ENCODE data around the gene ARHGAP10.

Gene ARHGAP10

GRCh38 chr4:147733716-147734344, 1.9 kb downstream of the ARHGAP10 start:
- DNase-seq (ENCODE audit: low spot score): peak; percentile 21

DNA sequence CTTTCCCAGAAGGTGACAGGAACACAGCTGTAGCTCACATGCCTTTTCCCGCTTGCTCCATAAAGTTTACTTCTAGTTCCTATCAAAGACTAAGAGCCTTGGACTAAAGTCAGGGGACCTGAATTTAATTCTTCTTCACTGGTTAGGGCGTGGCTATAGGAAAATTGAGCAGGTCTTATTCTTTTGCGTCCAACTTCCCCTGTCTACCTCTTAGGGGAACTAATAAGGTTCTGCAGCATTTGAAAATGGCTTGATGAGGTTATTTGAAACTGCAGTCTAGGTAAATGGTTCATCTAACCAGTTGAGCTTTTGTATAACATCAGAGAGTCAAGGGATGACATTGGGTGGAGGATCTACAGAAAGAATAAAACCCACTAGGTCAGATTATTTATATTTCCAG, 2.6 kb downstream of the ARHGAP10 start:
- DNase-seq (ENCODE audit: low spot score): no peak

DNA sequence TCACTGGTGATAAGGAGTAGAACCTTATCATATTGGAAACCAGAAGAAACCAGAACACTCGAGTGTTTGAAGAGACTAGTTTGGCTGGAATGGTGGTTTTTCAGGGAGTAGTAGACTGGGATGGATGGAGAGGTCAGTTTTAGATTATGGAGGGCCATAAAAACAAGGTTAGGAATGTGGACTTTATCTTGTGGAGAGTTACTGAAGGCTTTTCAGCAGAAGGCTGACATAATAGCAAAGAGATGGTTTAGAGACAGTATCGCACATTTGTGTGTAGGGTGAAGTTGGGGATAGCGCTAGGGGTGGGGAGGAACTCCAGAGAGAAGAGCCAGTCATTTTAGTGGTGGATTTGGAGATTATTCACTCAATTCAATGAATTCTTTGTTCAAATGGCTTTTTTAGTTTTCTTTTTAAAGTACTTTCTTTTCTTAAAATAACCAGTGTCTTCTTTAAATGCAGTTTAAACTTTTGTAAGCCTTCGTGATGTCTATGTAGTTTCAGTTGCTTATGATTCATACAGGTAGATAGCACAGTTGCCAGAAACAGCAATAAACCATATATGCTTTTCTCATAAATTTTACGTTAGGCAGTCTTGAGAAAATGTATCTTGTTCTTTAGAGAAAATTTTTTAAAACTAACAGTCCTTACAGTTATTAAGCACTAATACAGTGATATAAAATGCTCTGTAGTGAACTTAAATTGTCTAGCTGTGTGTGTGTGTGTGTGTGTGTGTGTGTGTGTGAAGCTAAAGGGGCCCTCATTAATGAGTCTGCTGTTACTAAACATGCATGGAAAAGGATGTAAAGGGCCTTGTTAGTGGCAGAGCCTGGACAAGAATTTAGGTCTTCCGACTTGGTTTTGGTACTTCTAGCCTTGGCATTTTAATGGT, 3.8 kb downstream of the ARHGAP10 start:
- DNase-seq (ENCODE audit: low spot score): no peak

GRCh38 chr4:147736458-147736857, 4.6 kb downstream of the ARHGAP10 start:
- peak; percentile 82 for DNase-seq (ENCODE audit: low spot score)

- DNase-seq (ENCODE audit: low spot score): no peak
Observed at GRCh38 chr4:147737623-147738022, 5.7 kb downstream of the ARHGAP10 start.

GRCh38 chr4:147739239-147739823, 7.4 kb downstream of the ARHGAP10 start:
- no peak for DNase-seq (ENCODE audit: low spot score)

DNA sequence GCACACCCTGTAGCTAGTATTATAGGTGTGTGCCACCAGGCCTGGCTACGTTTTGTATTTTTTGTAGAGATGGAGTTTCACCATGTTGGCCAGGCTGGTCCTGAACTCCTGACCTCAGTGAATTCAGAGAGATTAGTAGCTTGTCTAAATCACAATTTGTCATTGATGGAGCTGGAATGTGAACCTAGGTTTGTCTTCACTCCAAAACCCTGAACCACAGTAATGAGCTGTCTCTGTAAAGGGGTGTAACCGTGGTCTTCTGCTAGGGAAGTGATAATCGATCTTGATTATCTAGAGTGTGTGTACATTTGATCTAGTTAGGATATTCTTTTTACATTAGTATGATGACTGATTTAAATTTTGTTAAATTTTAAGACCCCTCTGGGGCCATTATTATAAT, 8.3 kb downstream of the ARHGAP10 start:
- no peak for DNase-seq (ENCODE audit: low spot score)

DNA sequence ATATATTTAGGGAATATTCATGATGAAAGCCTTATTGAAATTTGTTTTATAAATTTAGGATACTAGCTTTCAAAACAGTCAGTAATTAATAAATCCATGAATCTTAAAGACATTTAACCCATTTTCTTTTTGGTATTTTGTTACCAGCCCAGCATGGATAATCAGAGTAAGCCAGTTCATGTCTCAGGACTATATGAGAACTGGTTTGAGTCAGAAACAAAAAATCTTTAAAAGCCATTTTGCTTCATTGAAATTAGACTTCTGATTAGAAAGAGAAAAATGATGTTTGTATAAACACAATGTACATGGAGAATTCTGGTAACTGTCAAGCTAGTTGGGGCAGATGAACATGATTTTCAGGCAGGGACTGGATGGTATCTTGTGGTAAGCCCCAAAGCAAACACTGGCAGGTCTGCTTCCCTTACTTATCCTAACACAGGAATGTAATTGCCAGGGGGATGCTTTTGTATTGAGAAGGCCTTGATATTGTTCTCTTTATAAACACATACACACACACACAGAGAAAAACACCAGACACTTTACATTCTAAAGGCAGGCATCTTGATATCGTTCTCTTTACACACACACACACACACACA, 9.4 kb downstream of the ARHGAP10 start:
- peak; percentile 18 for DNase-seq (ENCODE audit: low spot score)

DNA sequence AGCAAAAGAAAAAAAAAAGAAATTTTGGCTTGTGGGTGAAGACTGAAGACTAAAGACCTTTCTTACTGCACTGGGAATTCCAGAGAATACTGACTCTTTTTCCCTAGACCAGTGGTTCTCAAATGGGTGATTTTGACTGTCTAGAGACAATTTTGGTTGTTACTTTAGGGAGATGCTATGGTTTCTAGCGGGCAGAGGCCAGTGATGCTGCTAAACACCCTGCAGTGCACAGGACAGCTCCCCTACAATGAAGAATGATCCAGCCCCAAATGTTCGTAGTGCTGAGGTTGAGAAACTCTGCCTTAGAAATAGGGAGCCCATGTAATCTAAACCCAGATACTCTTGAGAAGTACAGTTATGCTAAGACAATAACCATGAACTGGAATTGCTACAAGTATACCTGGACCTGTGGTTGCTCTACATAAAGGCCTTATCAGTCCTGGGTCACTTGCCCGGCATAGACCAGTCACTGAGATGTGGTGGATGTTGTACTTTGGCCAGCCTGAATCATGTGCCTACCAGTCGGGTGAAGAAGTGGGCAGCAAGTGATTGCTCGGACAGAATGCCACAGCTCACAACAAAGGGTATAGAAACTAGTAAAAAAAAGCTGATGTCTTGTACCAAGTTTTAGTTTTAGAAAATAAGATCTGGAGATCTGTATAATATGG, 16.0 kb downstream of the ARHGAP10 start:
- DNase-seq (ENCODE audit: low spot score): no peak

- DNase-seq (ENCODE audit: low spot score): no peak
Observed at GRCh38 chr4:147749811-147750321, 18.0 kb downstream of the ARHGAP10 start.

DNA sequence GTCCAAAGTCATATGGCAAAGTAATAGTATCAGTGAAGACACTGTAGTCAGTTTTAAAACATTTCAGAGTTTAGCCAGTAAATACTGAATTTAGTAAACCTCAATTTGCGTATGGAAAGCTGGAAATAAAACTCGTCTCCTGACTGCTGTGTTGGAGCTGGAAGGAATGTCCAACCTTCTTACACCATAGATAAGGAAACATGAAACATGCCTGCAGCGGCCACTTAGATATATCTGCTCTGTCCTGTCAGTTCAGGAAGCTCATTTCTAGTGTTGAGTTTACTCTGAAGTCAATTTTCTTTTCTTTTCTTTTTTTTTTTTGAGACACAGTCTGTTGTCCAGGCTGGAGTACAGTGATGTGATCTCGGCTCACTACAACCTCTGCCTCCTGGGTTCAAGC, 21.2 kb downstream of the ARHGAP10 start:
- no peak for DNase-seq (ENCODE audit: low spot score)

DNA sequence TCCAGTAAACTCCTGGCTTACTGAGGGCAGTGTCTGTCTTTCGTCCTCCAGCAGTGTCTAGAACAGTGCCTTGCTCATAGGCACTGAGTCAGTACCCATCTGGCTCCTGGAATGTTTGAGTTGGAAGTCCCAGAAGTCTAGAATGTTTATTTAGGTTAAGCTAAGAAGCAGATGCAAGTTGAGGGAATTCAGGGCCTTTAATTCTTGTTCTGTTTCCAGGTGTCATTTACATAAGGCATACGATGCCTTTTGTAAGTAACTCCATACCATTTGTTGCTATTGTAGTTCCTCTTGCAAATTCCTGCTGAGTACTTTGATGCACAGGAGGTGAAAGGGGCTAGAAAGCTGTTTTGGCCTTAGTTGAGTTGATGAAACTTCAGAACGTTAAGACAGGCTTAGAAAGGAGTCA, 22.2 kb downstream of the ARHGAP10 start:
- peak; percentile 68 for DNase-seq (ENCODE audit: low spot score)

GRCh38 chr4:147755561-147756295, 23.8 kb downstream of the ARHGAP10 start:
- DNase-seq (ENCODE audit: low spot score): peak; percentile 44

DNA sequence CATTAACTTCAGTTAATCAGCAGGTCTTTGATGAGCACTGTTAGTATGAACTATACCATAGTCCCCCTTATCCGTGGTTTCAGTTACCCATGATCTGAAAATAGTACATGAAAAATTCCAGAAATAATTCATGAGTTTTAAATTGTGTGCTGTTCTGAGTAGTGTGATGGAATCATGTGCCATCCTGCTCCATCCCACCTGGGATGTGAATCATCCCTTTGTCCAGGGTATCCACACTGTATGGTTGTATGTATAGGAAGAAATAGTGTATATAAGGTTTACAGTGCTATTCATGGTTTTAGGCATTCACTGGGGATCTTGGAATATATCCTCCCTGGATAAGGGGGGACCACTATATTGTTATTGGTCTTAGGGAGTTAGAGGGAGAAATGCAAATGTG, 24.5 kb downstream of the ARHGAP10 start:
- no peak for DNase-seq (ENCODE audit: low spot score)

GRCh38 chr4:147760176-147760575, 28.3 kb downstream of the ARHGAP10 start:
- DNase-seq (ENCODE audit: low spot score): no peak

DNA sequence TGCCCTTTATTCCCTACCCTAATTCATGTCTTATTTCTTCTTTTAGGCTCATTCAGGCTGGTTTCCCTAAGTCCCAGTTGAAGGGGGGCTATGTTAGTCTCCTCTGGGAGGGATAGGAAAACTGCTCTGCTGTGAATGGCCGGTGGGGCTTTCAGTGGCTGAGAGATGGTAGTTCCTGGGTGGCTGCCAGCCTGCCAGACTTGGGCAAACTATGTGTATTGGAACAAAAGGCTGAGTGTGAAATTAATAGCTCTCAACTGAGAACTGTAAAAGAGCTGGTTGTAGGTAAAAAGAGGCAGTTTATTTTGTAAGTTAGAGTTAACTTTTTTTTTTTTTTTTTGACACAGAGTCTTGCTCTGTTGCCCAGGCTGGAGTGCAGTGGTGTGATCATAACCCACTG, 28.8 kb downstream of the ARHGAP10 start:
- no peak for DNase-seq (ENCODE audit: low spot score)

DNA sequence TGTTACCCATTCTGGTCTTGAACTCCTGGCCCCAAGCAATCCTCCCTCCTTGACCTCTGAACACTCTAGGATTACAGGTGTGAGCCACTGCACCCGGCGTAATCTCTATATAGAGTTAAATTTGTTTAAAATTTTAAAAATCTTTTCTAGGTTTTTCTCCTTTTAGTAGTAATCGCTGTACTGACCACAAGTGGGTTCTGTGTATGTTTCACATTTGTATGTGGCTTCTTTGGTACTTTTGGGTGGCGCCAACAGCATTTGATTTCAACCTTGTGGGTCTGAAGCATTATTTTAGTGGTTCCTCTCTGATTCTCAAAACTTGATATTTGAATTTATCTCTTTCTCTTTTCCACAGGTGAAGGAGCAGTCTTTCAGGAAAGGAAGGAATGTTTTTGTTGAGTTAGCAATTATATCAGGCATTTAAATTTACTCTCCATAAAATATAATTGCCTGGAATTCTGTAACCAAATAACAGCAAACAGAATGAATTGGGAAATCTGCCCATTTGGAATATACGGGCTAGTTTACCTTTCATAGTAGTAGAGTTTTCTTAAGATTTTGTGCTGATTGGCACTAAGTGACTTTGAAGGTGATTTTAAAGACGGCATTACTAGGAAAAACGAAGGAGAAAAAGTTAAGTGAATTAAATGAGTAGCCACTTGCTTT, 29.5 kb downstream of the ARHGAP10 start:
- DNase-seq (ENCODE audit: low spot score): no peak

DNA sequence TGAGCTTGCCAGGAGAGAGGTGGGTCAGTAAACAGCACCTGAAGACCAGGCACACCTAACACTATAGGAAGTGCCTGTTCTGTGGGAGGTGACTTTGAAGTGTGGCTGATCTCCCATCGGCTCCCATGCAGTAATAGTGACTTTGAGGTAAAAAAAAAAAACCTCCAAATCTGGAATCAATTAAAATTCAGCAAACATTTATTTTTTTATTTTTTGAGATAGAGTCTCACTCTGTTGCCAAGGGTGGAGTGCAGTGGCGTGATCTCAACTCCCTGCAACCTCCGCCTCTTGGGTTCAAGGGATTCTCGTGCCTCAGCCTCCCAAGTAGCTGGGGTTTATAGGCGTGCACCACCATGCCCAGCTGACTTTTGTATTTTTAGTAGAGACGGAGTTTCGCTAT, 32.4 kb downstream of the ARHGAP10 start:
- DNase-seq (ENCODE audit: low spot score): no peak

- no peak for DNase-seq (ENCODE audit: low spot score)
Observed at GRCh38 chr4:147765121-147765529, 33.2 kb downstream of the ARHGAP10 start.

- DNase-seq (ENCODE audit: low spot score): peak; percentile 68
Observed at GRCh38 chr4:147768113-147768512, 36.2 kb downstream of the ARHGAP10 start.

GRCh38 chr4:147769386-147769785, 37.5 kb downstream of the ARHGAP10 start:
- no peak for DNase-seq (ENCODE audit: low spot score)
